ENCODE data around the gene OLFM2.
"Not testable (repeated sequence)": the region's sequence is repeated elsewhere in the genome, so short reads cannot be mapped to it uniquely, and the experiment has no call there.

DNA sequence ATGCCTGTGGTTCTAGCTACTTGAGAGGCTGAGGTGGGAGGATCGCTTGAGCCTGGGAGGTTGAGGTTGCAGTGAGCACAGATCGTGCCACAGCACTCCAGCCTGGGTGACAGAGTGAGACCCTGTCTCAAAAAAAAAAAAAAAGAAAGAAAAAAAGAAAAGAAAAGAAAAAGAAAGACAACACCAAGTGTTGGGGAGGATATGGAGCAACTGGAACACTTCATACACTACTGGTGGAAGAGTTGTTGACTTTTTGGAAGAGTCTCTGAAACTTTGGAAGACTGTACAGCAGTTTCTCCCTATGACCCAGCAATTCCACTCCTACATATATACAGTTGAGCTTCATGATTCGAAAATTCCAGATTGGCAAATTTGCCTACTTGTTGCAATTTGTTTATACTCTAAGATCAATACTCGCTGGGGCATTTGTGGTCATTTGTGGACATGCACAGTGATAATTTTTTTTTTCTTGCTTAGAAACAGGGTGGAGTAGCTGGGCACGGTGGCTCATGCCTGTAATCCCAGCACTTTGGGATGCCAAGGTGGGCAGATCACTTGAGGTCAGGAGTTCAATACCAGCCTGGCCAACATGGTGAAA is 13.4 kb downstream of the OLFM2 start:
- TF ChIP-seq, protein P1, sequence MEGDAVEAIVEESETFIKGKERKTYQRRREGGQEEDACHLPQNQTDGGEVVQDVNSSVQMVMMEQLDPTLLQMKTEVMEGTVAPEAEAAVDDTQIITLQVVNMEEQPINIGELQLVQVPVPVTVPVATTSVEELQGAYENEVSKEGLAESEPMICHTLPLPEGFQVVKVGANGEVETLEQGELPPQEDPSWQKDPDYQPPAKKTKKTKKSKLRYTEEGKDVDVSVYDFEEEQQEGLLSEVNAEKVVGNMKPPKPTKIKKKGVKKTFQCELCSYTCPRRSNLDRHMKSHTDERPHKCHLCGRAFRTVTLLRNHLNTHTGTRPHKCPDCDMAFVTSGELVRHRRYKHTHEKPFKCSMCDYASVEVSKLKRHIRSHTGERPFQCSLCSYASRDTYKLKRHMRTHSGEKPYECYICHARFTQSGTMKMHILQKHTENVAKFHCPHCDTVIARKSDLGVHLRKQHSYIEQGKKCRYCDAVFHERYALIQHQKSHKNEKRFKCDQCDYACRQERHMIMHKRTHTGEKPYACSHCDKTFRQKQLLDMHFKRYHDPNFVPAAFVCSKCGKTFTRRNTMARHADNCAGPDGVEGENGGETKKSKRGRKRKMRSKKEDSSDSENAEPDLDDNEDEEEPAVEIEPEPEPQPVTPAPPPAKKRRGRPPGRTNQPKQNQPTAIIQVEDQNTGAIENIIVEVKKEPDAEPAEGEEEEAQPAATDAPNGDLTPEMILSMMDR (conservative IDR thresholded peaks at IDR 0.05; ENCODE audit: low read length), result not testable (repeated sequence)
- TF ChIP-seq EZH2phosphoT487 (IDR thresholded peaks at IDR 0.05; ENCODE audit: borderline replicate concordance), result not testable (repeated sequence)

Measured in Loucy (cell line).